Mesenchymal stem cell (in vitro differentiated cells and primary cell): ENCODE measurements around the gene STK33.

Source experiments
- DNase-seq: peaks from one replicate; pipeline ENCODE4 v3.0.0-alpha.2; 2013
- H2AFZ ChIP-seq: one replicate; pipeline ENCODE4 v1.6.1; 2013; ENCODE audit warnings: low read depth, mild to moderate bottlenecking, control low read depth, inconsistent platforms, low read length, moderate library complexity
- H2AK5ac ChIP-seq: 2 replicates; pipeline ENCODE4 v1.6.1; 2013; ENCODE audit warnings: low read length, moderate library complexity, mild to moderate bottlenecking, inconsistent platforms; ENCODE audit not compliant: severe bottlenecking
- H2BK120ac ChIP-seq: one replicate; pipeline ENCODE4 v1.6.1; 2013; ENCODE audit warnings: low read depth, mild to moderate bottlenecking, inconsistent platforms, low read length, moderate library complexity
- H2BK12ac ChIP-seq, 2 experiments: one replicate each; pipeline ENCODE4 v1.6.1; 2013; ENCODE audit warnings: inconsistent platforms in 2 of 2, low read length in 2 of 2, mild to moderate bottlenecking in 2 of 2, moderate library complexity in 2 of 2, control low read depth in 1 of 2
- H2BK15ac ChIP-seq: one replicate; pipeline ENCODE4 v1.6.1; 2013; ENCODE audit warnings: mild to moderate bottlenecking, low read depth, inconsistent platforms; ENCODE audit not compliant: poor library complexity, severe bottlenecking
- H2BK5ac ChIP-seq: 2 replicates; pipeline ENCODE4 v1.6.1; 2013; ENCODE audit warnings: low read depth, mild to moderate bottlenecking, low read length, control low read depth, inconsistent platforms; ENCODE audit not compliant: poor library complexity, severe bottlenecking
- H3K14ac ChIP-seq, 2 experiments: one replicate each; pipeline ENCODE4 v1.6.1; 2013; ENCODE audit warnings: inconsistent platforms in 2 of 2, low read length in 2 of 2, control low read depth in 1 of 2, mild to moderate bottlenecking in 1 of 2, moderate library complexity in 1 of 2
- H3K18ac ChIP-seq, 2 experiments: one replicate each; pipeline ENCODE4 v1.6.1; 2013; ENCODE audit warnings: inconsistent platforms in 2 of 2, low read length in 2 of 2, control low read depth in 1 of 2, low read depth in 1 of 2, mild to moderate bottlenecking in 1 of 2
- H3K23ac ChIP-seq, 2 experiments: one replicate each; pipeline ENCODE4 v1.6.1; 2013; ENCODE audit warnings: inconsistent platforms in 2 of 2, low read length in 2 of 2, mild to moderate bottlenecking in 2 of 2, moderate library complexity in 2 of 2, control low read depth in 1 of 2
- H3K27ac ChIP-seq: 2 replicates; pipeline ENCODE4 v1.5.1; 2013; ENCODE audit warnings: mild to moderate bottlenecking, moderate library complexity, low read length, control low read depth, inconsistent platforms; ENCODE audit not compliant: poor library complexity, severe bottlenecking
- H3K27me3 ChIP-seq, 2 experiments: 2 replicates each; pipeline versions ENCODE4 v1.6.1 to v1.7.0; 2013; ENCODE audit warnings: low read length in 2 of 2, mild to moderate bottlenecking in 2 of 2, moderate library complexity in 2 of 2, control low read depth in 1 of 2, inconsistent platforms in 1 of 2; ENCODE audit not compliant: control insufficient read depth in 1 of 2, insufficient read depth in 1 of 2
- H3K36me3 ChIP-seq, 2 experiments: 2 replicates each; pipeline versions ENCODE4 v1.6.1 to v1.7.0; 2013; ENCODE audit warnings: low read length in 2 of 2, control low read depth in 1 of 2, inconsistent platforms in 1 of 2, low read depth in 1 of 2, mild to moderate bottlenecking in 1 of 2; ENCODE audit not compliant: insufficient read depth in 2 of 2, control insufficient read depth in 1 of 2
- H3K4ac ChIP-seq, 2 experiments: one replicate each; pipeline ENCODE4 v1.6.1; 2013; ENCODE audit warnings: inconsistent platforms in 2 of 2, low read length in 2 of 2, mild to moderate bottlenecking in 2 of 2, moderate library complexity in 2 of 2, control low read depth in 1 of 2, low read depth in 1 of 2
- H3K4me1 ChIP-seq: 2 replicates; pipeline ENCODE4 v1.6.1; 2013; ENCODE audit warnings: low read depth, low read length, control low read depth; ENCODE audit not compliant: control insufficient read depth, insufficient read depth
- H3K4me2 ChIP-seq: 2 replicates; pipeline ENCODE4 v1.6.1; 2013; ENCODE audit warnings: low read length, mild to moderate bottlenecking, inconsistent platforms; ENCODE audit not compliant: poor library complexity, severe bottlenecking
- H3K4me3 ChIP-seq, 2 experiments: 2 replicates each; pipeline versions ENCODE4 v1.5.1 to v1.7.0; 2013; ENCODE audit warnings: low read length in 2 of 2, mild to moderate bottlenecking in 2 of 2, control low read depth in 1 of 2, low read depth in 1 of 2; ENCODE audit not compliant: insufficient read depth in 1 of 2
- H3K79me1 ChIP-seq: replicated peaks from 2 replicates; pipeline ENCODE4 v1.6.1; 2013; ENCODE audit warnings: mild to moderate bottlenecking, control low read depth, low read length, inconsistent platforms; ENCODE audit not compliant: poor library complexity, severe bottlenecking
- H3K9ac ChIP-seq: 2 replicates; pipeline ENCODE4 v1.7.0; 2013; ENCODE audit warnings: mild to moderate bottlenecking, low read length, moderate library complexity
- H3K9me3 ChIP-seq: 2 replicates; pipeline ENCODE4 v1.7.0; 2013; ENCODE audit warnings: mild to moderate bottlenecking, low read length; ENCODE audit not compliant: control insufficient read depth
- H4K8ac ChIP-seq: one replicate; pipeline ENCODE4 v1.6.1; 2013; ENCODE audit warnings: inconsistent platforms, mild to moderate bottlenecking, low read length, moderate library complexity
- H4K91ac ChIP-seq: one replicate; pipeline ENCODE4 v1.6.1; 2013; ENCODE audit warnings: mild to moderate bottlenecking, low read length, inconsistent platforms
- WGBS: methylation state at CpG from one replicate; pipeline ENCODE4 v1.1.7; 2013; ENCODE audit warnings: mixed read lengths; 5-methylcytosine and 5-hydroxymethylcytosine counted together

The STK33 gene

GRCh38 chr11:8383227-8383626 is 210.8 kb downstream of the STK33 start:
- Histone ChIP-seq H3K4ac (peak overlapping the region in 1 of 2 experiments; percentile 11), H2BK5ac (no peak overlapping the region), H3K9me3 (no peaks in the 10 kb centered on the region), H2BK15ac (no peak overlapping the region), H3K27me3 (peaks cover 0 to 19% of the 10 kb centered on the region in 2 experiments), H2AFZ (no peak overlapping the region), H3K4me1 (peaks cover 6% of the 10 kb centered on the region), H2BK120ac (no peak overlapping the region), H3K4me2 (no peak overlapping the region), H3K4me3 (no peak overlapping the region), H3K23ac (no peak overlapping the region), H3K18ac (no peak overlapping the region), H3K14ac (no peak overlapping the region), H3K36me3 (no peaks in the 10 kb centered on the region), H3K79me1 (no peaks in the 10 kb centered on the region), H3K27ac (no peak overlapping the region), H4K8ac (no peak overlapping the region), H4K91ac (no peak overlapping the region), H2AK5ac (no peak overlapping the region), H2BK12ac (no peak overlapping the region), H3K9ac (no peak overlapping the region)
- DNase-seq = no peak
- 57% methylated on average over 1 of the region's 1 CpG for WGBS

DNA sequence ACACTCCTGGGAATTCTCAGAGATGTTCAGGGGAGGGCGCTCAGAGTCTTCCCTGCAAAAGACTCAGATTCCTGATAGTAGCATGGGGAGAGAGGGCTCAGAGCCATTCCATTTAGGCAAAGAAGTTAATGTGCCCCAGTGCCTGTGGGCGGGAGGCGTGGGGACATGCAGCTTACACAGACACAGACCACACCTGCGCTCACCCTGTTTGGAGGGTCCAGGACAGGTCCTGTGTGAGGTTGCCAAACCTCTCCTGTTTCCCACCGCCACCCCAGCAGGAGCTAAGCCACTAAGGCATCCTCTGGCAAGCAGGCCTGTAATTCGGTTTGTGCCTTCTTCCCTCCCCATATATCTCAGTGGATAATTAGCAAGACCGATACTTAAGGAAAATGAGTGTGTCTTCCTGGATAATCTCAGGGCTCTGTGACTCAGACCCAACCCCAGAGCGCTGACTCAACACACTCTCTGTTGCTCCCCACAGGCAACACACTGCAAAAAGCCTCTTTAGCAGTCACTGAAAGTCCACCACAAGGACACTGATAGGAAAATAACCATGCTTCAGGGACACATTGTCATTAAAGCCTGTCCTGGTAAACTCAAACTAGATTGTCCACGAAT is 211.5 kb downstream of the STK33 start:
- H3K9me3 ChIP-seq = no peaks in the 10 kb centered on the region
- H3K4me1 ChIP-seq = peaks cover 6% of the 10 kb centered on the region
- H2AK5ac ChIP-seq = no peak overlapping the region
- H2BK12ac ChIP-seq = no peak overlapping the region
- no peak overlapping the region for H3K14ac ChIP-seq
- peak; percentile 80 for DNase-seq
- H2BK15ac ChIP-seq = no peak overlapping the region
- no peak overlapping the region for H3K23ac ChIP-seq
- H3K27me3 ChIP-seq = peaks cover 0 to 15% of the 10 kb centered on the region in 2 experiments
- no peak overlapping the region for H3K4me2 ChIP-seq
- no peak overlapping the region for H3K9ac ChIP-seq
- H3K18ac ChIP-seq = peak overlapping the region in 1 of 2 experiments; percentile 25
- no peaks in the 10 kb centered on the region for H3K36me3 ChIP-seq
- H3K4me3 ChIP-seq = no peak overlapping the region
- no peaks in the 10 kb centered on the region for H3K79me1 ChIP-seq
- no peak overlapping the region for H2AFZ ChIP-seq
- peak overlapping the region in 1 of 2 experiments; percentile 12 for H3K4ac ChIP-seq
- no peak overlapping the region for H3K27ac ChIP-seq
- no peak overlapping the region for H2BK120ac ChIP-seq
- peak overlapping the region; percentile 81 for H4K8ac ChIP-seq
- H2BK5ac ChIP-seq = no peak overlapping the region
- 57% methylated on average over 9 of the region's 9 CpGs for WGBS
- H4K91ac ChIP-seq = no peak overlapping the region

GRCh38 chr11:8381871-8382396 is 212.1 kb downstream of the STK33 start:
- no peak overlapping the region for H2BK5ac ChIP-seq
- H3K9ac ChIP-seq = no peak overlapping the region
- H3K4me3 ChIP-seq = no peak overlapping the region
- DNase-seq = no peak
- H3K79me1 ChIP-seq = no peaks in the 10 kb centered on the region
- no peak overlapping the region for H3K4ac ChIP-seq
- H3K36me3 ChIP-seq = no peaks in the 10 kb centered on the region
- H3K9me3 ChIP-seq = no peaks in the 10 kb centered on the region
- 95% methylated on average over 13 of the region's 13 CpGs for WGBS
- no peak overlapping the region for H4K8ac ChIP-seq
- H3K23ac ChIP-seq = no peak overlapping the region
- no peak overlapping the region for H3K27ac ChIP-seq
- no peak overlapping the region for H2BK12ac ChIP-seq
- peaks cover 6% of the 10 kb centered on the region for H3K4me1 ChIP-seq
- no peak overlapping the region for H3K18ac ChIP-seq
- H2BK120ac ChIP-seq = no peak overlapping the region
- H2BK15ac ChIP-seq = no peak overlapping the region
- H4K91ac ChIP-seq = peak overlapping the region; percentile 63
- no peak overlapping the region for H2AFZ ChIP-seq
- no peak overlapping the region for H3K14ac ChIP-seq
- peaks cover 0 to 14% of the 10 kb centered on the region in 2 experiments for H3K27me3 ChIP-seq
- no peak overlapping the region for H3K4me2 ChIP-seq
- H2AK5ac ChIP-seq = no peak overlapping the region

- WGBS = 81% methylated on average over 5 of the region's 6 CpGs
- H3K4me2 ChIP-seq = no peak overlapping the region
- no peak overlapping the region for H3K14ac ChIP-seq
These were observed 212.7 kb downstream of the STK33 start for GRCh38 chr11:8381343-8381742.

More at GRCh38 chr11:8381343-8381742, 212.7 kb downstream of the STK33 start:
- DNase-seq = no peak
- H3K18ac ChIP-seq = no peak overlapping the region
- H3K23ac ChIP-seq = no peak overlapping the region
- no peak overlapping the region for H2BK15ac ChIP-seq
- H2AK5ac ChIP-seq = no peak overlapping the region
- no peaks in the 10 kb centered on the region for H3K79me1 ChIP-seq
- H3K4ac ChIP-seq = no peak overlapping the region
- H3K9ac ChIP-seq = no peak overlapping the region
- no peak overlapping the region for H2BK5ac ChIP-seq
- H3K4me3 ChIP-seq = no peak overlapping the region
- no peak overlapping the region for H2BK12ac ChIP-seq
- H3K36me3 ChIP-seq = no peaks in the 10 kb centered on the region
- H4K8ac ChIP-seq = no peak overlapping the region
- H4K91ac ChIP-seq = no peak overlapping the region
- H2AFZ ChIP-seq = no peak overlapping the region
- no peak overlapping the region for H3K27ac ChIP-seq
- no peak overlapping the region for H2BK120ac ChIP-seq
- peaks cover 0 to 12% of the 10 kb centered on the region in 2 experiments for H3K27me3 ChIP-seq
- H3K4me1 ChIP-seq = peaks cover 6% of the 10 kb centered on the region
- no peaks in the 10 kb centered on the region for H3K9me3 ChIP-seq
